GM21529 (cell line): ENCODE results near the gene TBC1D24.
"Not testable (repeated sequence)": the region's sequence is repeated elsewhere in the genome, so short reads cannot be mapped to it uniquely, and the experiment has no call there.

Experiments used
- ATAC-seq: cut with Tn5 transposase; IDR thresholded peaks from one replicate; pipeline ENCODE4 v1.9.1; 2021; ENCODE audit not compliant: unreplicated experiment

The TBC1D24 gene

DNA sequence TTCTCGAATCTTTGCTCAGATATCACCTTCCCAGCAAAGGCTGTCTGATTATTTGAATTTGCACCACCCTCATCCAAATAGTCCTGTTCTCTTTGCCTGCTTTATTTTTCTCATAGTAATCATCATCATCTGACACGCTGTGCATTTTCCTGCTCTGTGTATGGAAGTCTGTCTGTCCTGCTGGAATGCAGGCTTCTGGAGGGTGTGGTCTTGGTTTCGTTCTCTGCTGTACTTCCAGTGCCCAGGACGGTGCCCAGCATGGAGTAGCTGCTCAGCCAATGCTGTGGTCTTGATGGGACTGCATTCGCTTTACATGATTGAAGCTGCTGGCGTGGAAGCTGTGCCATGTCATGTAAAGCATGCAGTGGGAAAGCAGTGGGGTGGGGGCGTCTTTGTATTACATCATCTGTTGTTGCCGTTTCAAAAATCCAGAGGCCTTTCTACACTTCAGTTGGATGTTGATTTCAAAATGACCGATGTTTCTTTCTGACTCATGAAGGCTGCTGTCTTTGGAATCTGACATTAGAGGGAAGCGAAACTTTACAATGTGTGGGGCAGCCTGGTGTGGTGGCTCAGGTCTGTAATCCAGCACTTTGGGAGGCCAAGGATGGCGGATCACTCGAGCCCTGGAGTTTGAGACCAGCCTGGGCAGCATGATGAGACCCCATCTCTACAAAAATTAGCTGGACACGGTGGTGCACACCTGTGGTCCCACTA lies 79.9 kb downstream of the TBC1D24 start:
- not testable (repeated sequence) for ATAC-seq
